ENCODE measurements around the gene CHRM1. TPM values are rescaled to one million over a fixed set of nuclear protein-coding genes. Genes with fewer than 3 reads are reported as not detected.
A peak's percentile ranks its signal among the peaks of the same experiment; 100 is the strongest.
"Not testable (repeated sequence)": the region's sequence is repeated elsewhere in the genome, so short reads cannot be mapped to it uniquely, and the experiment has no call there.

Gene CHRM1
- total RNA-seq, 2 experiments from 2014 or later: not detected

DNA sequence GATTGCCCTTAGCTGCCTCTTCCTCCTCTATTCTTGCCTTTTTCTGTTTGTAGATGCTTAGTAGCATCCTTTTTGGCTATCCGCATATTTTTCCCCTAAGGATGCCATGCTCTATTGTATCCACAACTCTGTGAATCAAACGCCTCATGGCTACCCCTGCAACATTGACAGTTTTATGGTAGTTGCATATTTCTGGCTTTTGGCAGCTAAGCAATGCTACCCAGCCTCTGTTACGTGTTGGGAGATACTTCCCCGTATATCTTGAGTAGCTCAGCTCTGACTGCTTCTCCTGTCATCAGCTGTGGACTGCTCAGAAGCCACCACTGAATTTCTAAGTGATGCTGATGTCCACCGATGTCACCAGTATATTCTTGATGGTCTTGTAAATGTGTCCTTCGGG, 55.5 kb downstream of the CHRM1 start:
- H3K9me3 Mint-ChIP-seq (ENCODE audit: low read depth): no peaks in the 10 kb centered on the region
- no peak overlapping the region for H3K4me3 Mint-ChIP-seq
- CTCF ChIA-PET: interaction anchor here (0.6 to 2.4 kb wide), 7 partner anchors 11 to 184 kb away, joined by 3 to 17 read pairs (median 3); partner anchors contain the start of genes LRRN4CL and TMEM179B
- no peak overlapping the region for H3K27ac Mint-ChIP-seq
- H3K36me3 Mint-ChIP-seq: no peaks in the 10 kb centered on the region
- no peaks in the 10 kb centered on the region for H3K27me3 Mint-ChIP-seq
- no peak for DNase-seq
- ATAC-seq: no peak
- peaks cover 27% of the 10 kb centered on the region for H3K4me1 Mint-ChIP-seq

DNA sequence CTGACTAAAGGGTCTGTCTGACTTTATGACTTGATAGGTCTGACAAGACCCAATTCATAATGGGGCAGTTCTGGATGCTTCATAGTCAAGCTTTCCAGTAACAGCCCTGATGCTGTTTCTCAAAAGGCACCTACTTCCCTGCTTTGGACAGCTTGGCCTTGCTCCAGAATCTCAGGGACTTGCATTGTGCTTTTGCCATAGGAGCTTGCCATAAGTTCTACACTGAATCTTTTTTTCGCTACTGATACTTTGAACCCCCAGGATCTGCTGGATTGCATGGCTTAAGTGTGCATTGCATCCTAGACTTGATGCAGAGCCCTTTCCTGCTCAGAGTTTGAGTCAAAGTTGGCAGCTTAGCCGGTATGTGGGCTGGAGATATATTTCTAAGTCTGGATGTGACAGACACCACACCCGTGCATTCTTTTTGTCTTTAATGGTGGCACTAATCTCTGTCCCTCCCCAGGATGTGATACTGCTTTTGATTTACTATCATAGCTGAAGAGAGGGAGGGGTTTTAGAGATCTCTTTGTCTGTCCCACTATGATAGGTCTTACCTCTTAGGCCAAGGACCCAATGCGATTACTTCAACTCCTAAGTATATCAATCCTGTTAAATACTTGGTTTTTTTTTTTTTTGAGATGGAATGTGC, 57.4 kb downstream of the CHRM1 start:
- no peak overlapping the region for H3K27ac Mint-ChIP-seq
- no peak for DNase-seq
- H3K4me3 Mint-ChIP-seq: no peak overlapping the region
- CTCF ChIA-PET: interaction anchor here (0.9 to 4.1 kb wide), 10 partner anchors 9 to 199 kb away, joined by 3 to 74 read pairs (median 4); partner anchors contain the start of genes C11orf98, CSKMT, NXF1 and POLR2G
- H3K9me3 Mint-ChIP-seq (ENCODE audit: low read depth): no peaks in the 10 kb centered on the region
- peaks cover 2% of the 10 kb centered on the region for H3K36me3 Mint-ChIP-seq
- H3K27me3 Mint-ChIP-seq: no peaks in the 10 kb centered on the region
- ATAC-seq: no peak
- H3K4me1 Mint-ChIP-seq: peaks cover 39% of the 10 kb centered on the region

DNA sequence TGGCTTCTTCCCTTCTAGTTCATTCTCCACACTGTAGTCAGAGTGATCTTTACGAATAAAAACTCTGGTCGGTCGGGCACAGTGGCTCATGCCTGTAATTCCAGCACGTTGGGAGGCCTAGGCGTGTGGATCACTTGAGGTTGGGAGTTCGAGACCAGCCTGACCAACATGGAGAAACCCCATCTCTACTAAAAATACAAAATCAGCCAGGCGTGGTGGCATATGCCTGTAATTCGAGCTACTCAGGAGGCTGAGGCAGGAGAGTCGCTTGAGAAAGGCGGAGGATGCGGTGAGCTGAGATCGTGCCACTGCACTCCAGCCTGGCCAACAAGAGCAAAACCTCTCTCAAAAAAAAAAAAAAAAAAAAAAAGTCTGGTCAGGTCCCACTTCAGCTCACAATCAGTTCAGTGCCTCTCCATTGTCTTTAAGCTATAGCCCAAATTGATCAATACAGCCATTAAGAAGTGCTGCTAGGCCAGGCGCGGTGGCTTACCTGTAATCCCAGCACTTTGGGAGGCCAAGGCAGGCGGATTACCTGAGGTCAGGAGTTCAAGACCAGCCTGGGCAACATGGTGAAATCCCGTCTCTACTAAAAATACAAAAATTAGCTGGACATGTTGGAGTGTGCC, 59.5 kb downstream of the CHRM1 start:
- not testable (repeated sequence) for DNase-seq; ATAC-seq; H3K27me3 Mint-ChIP-seq; H3K9me3 Mint-ChIP-seq (ENCODE audit: low read depth); H3K4me3 Mint-ChIP-seq; H3K36me3 Mint-ChIP-seq
- peaks cover 55% of the 10 kb centered on the region for H3K4me1 Mint-ChIP-seq
- CTCF ChIA-PET: interaction anchor here (0.6 to 4.1 kb wide), 23 partner anchors 10 to 437 kb away, joined by 3 to 74 read pairs (median 5); partner anchors contain the start of genes C11orf98, CSKMT, HNRNPUL2 and LBHD1
- H3K27ac Mint-ChIP-seq: peak overlapping the region; percentile 83

DNA sequence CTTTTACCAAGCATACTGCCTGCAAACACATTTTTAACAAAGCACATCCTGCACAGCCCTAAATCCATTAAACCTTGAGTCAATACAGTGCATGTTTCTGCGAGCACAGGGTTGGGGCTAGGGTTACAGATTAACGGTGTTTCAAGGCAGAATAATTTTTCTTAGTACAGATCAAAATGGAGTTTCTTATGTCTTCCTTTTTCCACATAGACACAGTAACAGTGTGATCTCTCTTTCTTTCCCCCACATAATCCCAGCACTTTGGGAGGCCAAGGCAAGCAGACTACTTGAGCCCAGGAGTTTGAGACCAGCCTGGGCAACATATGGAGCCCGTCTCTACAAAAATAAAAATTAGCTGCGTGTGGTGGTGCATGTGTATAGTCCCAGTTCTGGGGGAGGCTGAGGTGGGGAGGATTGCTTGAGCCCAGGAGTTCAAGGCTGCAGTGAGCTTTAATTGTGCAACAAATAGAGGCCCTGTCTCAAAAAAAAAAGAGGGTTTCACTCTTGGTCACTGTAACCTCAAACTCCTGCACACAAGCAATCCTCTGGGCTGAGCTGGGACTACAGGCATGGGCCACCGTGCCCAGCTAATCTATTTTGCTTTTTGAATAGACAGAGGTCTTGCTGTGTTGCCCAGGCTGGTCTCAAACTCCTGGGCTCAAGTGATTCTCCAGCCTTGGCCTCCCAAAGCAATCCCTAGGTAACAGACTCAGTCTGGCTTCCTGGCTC, 60.2 kb downstream of the CHRM1 start:
- H3K4me1 Mint-ChIP-seq: peaks cover 59% of the 10 kb centered on the region
- peak; percentile 51 for DNase-seq
- peak overlapping the region; percentile 83 for H3K27ac Mint-ChIP-seq

DNA sequence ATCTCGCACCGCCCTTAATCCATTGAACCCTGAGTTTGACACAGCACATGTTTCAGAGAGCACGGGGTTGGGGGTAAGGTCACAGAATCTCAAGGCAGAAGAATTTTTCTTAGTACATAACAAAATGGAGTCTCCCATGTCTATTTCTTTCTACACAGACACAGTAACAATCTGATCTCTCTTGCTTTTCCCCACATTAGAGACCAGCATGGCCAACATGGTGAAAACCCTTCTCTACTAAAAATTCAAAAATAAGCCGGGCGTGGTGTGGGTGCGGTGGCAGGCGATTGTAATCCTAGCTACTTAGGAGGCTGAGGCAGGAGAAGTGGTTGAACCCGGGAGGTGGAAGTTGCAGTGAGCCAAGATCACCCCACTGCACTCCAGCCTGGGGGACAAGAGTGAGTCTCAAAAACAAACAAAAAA, 61.9 kb downstream of the CHRM1 start:
- H3K4me3 Mint-ChIP-seq; DNase-seq; H3K9me3 Mint-ChIP-seq (ENCODE audit: low read depth); CTCF ChIA-PET; H3K27ac Mint-ChIP-seq; ATAC-seq; H3K27me3 Mint-ChIP-seq: not testable (repeated sequence)
- Mint-ChIP-seq H3K36me3 (peaks cover 23% of the 10 kb centered on the region), H3K4me1 (peaks cover 64% of the 10 kb centered on the region)

More for the DNA sequence above, 60.2 kb downstream of the CHRM1 start:
- Mint-ChIP-seq H3K4me3 (no peak overlapping the region), H3K27me3 (peaks cover under 1% of the 10 kb centered on the region), H3K36me3 (peaks cover 6% of the 10 kb centered on the region), H3K9me3 (ENCODE audit: low read depth) (no peaks in the 10 kb centered on the region)
- ATAC-seq: peak; percentile 41
- CTCF ChIA-PET: interaction anchor here (0.8 to 4.1 kb wide), 19 partner anchors 9 to 436 kb away, joined by 3 to 74 read pairs (median 4); partner anchors contain the start of genes C11orf98, CSKMT, HNRNPUL2 and LBHD1

Other genes starting within 250 kb of the CHRM1 start
- 1 to 10 TPM; 7.2 to 9.0 TPM for gene UQCC3, start 249.7 kb downstream of the CHRM1 start, total RNA-seq
- gene LBHD1, start 249.1 kb downstream of the CHRM1 start, total RNA-seq: 10 to 100 TPM; 17.7 to 27.5 TPM
- 100 to 1,000 TPM; 115 to 152 TPM for gene UBXN1, start 242.3 kb downstream of the CHRM1 start, total RNA-seq
- under 1 TPM; 0.14 to 0.15 TPM for gene LRRN4CL, start 231.8 kb downstream of the CHRM1 start, total RNA-seq
- gene BSCL2, start 213.9 kb downstream of the CHRM1 start, total RNA-seq: 10 to 100 TPM; 24.2 to 29.6 TPM
- gene GNG3, start 213.7 kb downstream of the CHRM1 start, total RNA-seq: not detected
- gene HNRNPUL2, start 193.9 kb downstream of the CHRM1 start, total RNA-seq: 10 to 100 TPM; 61.6 to 66.6 TPM
- gene TTC9C, start 192.9 kb downstream of the CHRM1 start, total RNA-seq: 10 to 100 TPM; 47.5 to 49.2 TPM
- gene ZBTB3, start 167.2 kb downstream of the CHRM1 start, total RNA-seq: 10 to 100 TPM in 1 of 2 experiments, 1 to 10 TPM in 1; 9.3 to 10.2 TPM
- 100 to 1,000 TPM in 1 of 2 experiments, 10 to 100 TPM in 1; 77.2 to 110 TPM for gene POLR2G, start 159.8 kb downstream of the CHRM1 start, total RNA-seq
- gene TAF6L, start 150.0 kb downstream of the CHRM1 start, total RNA-seq: 10 to 100 TPM; 23.5 to 25.0 TPM
- gene TMEM179B, start 134.0 kb downstream of the CHRM1 start, total RNA-seq: 10 to 100 TPM; 42.4 to 43.0 TPM
- gene TMEM223, start 129.4 kb downstream of the CHRM1 start, total RNA-seq: 10 to 100 TPM; 14.4 to 17.9 TPM
- gene NXF1, start 115.9 kb downstream of the CHRM1 start, total RNA-seq: 100 to 1,000 TPM in 1 of 2 experiments, 10 to 100 TPM in 1; 93.6 to 120 TPM
- 10 to 100 TPM; 30.8 to 38.4 TPM for gene STX5, start 89.3 kb downstream of the CHRM1 start, total RNA-seq
- gene TEX54, start 88.5 kb downstream of the CHRM1 start, total RNA-seq: not detected
- 10 to 100 TPM; 82.9 to 83.9 TPM for gene WDR74, start 81.8 kb downstream of the CHRM1 start, total RNA-seq
- gene SLC3A2, start 40.5 kb downstream of the CHRM1 start, total RNA-seq: 100 to 1,000 TPM; 213 to 259 TPM
- gene SLC22A6, start 63.6 kb upstream of the CHRM1 start, total RNA-seq: not detected
- not detected for gene SLC22A8, start 94.5 kb upstream of the CHRM1 start, total RNA-seq
- gene SLC22A24, start 222.9 kb upstream of the CHRM1 start, total RNA-seq: not detected